T47D (cell line): ENCODE data around the gene ARRDC2.

Source experiments
- DNase-seq, 2 experiments: peaks; one replicate each; pipeline versions ENCODE4 v3.0.0 to v3.0.0-alpha.2; 2011 to 2012; ENCODE audit warnings: low read depth in 1 of 2, low spot score in 1 of 2
- JUND ChIP-seq: IDR thresholded peaks from 2 replicates; pipeline ENCODE4 v1.6.1; 2012; ENCODE audit warnings: low read depth
- in situ Hi-C: cut with HindIII; loops from 2 replicates; pipeline ENCODE4 v1.10.0; 2016; ENCODE audit warnings: low sequenced_read_pairs, low pct_unique_long_range_greater_than_20kb

ARRDC2 gene

DNA sequence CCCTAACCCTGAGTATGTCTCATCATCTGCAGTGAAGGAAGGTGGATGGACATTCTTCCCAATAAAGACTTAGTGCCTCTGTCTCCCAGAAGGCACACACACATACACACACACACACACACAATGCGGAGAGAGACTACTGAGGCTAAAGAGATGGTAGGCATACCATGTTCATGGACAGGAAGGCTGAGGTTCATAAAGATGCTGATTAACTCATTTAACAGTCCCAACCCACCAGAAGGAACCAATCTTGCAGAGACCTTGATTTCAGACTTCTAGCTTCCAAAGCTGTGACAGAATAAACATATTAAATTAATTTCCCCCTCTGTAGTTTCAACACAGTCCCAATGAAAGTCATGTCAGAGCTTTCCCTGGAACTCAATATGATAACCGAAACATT lies 33.1 kb downstream of the ARRDC2 start:
- no peak for DNase-seq

DNA sequence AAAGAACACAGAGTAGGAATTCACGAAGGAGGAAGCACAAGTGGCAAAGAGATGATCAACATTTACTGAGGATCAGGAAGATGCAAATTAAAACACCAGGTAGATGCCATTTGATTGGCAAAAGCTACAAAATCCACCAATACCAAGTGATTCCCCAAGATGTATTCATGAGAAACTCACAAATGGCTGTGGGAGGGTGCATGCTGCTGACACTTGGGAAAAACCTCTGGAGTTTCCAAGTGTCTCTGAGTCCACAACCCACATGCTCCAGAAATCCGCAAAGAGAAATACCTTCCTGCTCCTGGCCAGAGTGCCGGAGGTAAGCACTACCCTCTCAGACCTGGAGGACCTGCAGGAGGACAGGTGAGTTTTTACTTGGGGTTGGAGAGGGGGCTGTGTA lies 35.7 kb downstream of the ARRDC2 start:
- in situ Hi-C loops = no loop called here
- DNase-seq = no peak
- TF ChIP-seq JUND = no peak

More for the DNA sequence above, 33.1 kb downstream of the ARRDC2 start:
- no peak for TF ChIP-seq JUND
- in situ Hi-C loops = no loop called here

DNA sequence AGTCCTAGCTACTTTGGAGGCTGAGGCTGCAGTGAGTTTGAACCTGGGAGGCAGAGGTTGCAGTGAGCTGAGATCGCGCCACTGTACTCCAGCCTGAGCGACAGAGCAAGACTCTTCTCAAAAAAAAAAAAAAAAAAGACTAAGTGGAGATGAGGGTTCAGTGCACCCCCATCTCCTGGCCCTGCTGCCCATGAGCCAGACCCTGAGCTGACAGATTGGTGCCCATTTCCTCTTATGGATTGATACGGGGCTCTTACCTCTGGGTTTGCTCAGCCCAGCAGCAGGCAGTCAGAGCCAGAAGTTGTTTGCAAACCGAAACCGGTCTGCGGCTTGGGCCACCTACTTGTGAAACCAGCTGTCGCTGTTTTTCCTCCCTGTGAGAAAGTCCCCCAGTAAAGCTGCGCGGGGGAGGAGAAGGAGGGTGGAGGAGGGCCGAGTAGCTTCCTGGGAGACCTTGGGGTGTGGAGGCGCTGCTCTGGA lies 36.9 kb downstream of the ARRDC2 start:
- peak; percentile 41 to 73 for DNase-seq
- no peak for TF ChIP-seq JUND
- in situ Hi-C loops = no loop called here

DNA sequence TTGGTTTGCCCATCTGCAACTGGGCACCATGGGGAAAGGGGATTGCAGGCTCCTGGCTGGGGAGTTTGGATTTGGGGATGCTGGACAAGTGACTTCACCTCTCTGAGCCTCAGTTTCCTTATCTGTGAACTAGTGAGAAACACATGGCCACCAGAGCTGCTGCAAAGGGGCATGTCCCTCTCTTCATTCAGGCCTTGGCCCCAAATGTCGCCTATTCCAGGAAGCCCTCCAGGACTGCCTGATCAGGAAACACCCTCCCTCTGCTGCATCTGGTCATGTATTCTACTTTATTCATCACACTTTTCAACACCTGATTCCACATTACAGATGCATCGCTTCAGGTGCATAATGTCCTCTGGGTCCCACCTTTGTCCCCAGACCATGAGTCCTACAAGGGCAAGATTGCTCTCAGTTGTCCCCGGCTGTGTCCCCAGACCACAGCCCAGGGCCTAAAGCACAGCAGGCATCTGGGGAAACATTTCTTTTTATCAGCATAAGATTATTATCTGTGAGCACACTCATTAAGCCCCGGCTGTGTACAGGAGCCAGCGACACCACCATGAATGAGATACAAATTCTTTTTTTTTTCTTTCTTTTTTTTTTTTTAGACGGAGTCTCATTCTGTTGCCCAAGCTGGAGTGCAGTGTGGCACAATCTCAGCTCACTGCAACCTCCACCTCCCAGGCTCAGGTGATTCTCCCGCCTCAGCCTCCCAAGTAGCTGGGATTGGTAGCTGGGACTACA lies 37.5 kb downstream of the ARRDC2 start:
- no peak for TF ChIP-seq JUND
- no peak for DNase-seq
- in situ Hi-C loops = no loop called here

DNA sequence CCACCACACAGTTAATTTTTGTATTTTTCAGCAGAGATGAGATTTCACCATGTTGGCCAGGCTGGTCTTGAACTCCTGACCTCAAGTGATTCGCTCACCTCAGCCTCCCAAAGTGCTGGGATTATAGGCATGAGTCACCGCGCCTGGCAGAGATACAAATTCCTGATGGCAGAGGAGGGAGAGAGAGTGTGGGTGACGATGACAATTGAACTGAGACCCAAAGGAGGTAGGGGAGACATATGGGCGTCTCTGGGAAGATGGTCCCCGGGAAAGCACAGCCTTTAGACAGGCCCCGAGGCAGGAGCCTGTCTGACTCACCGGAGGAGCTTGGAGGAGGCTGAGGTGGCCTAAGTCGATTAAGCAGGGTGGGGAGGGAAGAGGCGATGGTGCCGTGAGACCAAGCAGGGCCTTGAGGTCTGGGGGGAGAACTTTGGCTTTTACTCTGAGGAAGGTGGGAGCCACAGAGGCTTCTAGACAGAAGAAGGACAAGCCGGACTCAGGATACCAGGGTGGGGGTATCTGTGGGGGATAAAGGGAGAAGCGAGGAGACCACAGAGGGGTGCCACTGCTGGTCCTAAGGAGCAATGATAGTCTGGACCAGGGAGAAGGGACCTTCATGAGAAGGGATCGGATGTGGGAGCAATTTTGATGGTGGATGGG lies 38.2 kb downstream of the ARRDC2 start:
- DNase-seq = peak in 1 of 2 experiments; percentile 38
- TF ChIP-seq JUND = no peak
- in situ Hi-C loops = no loop called here

DNA sequence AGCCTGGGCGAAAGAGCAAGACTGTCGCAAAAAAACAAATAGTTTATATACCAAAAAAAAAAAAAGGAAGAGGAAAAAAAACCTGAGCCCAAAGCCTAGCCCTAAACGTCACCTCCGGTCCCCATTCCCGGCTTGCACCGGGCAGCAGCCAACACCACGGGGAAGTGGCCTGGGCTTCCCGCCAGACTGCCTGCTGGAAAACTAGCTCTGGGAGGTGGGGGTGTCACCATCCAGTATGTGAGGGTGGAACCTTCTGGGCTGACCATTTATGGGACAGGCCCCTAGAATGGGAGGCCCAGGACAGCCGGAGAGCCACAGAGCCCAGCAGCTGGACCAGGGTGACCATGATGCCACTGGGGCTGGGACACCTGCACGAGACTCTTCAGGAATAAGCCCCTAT lies 41.4 kb downstream of the ARRDC2 start:
- TF ChIP-seq JUND = no peak
- in situ Hi-C loops = no loop called here
- no peak for DNase-seq

DNA sequence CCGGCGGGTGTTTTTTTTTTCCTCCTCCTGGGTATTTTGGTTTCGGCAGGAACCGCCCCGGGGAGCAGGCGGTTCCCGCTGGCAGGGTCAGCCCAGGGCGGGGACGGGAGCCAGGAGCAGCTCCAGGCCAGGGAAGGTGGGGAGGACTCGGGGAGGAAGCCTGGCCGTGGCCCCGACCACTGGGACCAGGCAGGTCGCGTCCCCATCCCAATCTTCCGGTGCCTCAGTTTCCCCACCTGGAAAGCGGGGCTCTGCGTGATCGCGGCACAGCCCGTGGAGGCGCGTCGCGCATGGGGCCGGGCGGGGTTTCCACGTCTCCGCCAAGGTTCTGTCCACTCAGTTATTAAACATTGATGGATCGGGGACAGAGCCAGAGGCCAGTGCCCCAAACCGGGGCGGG lies 43.9 kb downstream of the ARRDC2 start:
- no peak for TF ChIP-seq JUND
- DNase-seq = no peak
- in situ Hi-C loops = no loop called here

DNA sequence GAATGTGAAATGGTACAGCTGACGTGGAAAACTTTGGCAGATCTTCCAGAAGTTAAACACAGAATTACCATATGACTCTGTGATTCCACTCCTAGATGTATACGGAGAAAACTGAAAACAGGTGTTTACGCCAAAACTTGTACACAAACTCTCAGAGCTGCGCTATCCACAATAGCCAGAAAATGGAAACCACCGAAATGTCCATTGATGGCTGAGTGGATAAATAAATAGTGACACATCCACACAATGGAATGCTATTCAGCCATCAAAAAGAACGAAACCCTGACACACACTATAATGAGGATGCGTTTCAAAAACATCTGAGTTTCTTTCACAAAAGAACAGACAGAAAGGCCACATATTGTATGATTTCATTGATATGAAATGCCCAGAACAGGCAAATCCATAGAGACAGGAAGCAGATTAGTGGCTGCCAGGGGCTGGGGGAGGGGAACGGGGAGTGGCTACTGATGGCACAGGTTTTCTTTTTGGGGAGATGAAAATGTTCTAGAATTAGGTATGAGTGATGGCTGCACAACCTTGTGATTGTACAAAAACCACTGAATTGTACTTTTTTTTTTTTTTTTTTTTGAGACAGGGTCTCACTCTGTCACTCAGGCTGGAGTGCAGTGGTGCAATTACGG lies 45.7 kb downstream of the ARRDC2 start:
- in situ Hi-C loops = no loop called here
- TF ChIP-seq JUND = no peak
- no peak for DNase-seq

DNA sequence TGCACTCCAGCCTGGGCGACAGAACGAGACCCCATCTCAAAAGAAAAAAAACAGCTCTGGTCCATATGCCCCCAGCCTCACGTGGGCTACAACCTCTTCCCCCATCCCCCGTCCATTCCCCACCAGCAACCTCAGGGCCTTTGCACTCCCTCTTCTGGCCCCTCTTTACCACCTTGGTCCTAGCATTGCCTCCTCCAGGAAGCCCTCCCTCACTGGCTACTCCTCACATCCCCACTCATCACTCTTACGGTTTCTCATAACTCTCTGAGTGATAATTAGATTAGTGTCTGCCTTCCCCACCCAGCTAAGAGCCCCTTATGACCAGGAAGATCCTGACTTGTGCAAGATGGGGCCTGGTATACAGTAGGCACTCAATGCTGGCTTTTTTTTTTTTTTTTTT lies 48.0 kb downstream of the ARRDC2 start:
- no peak for TF ChIP-seq JUND
- DNase-seq = no peak
- in situ Hi-C loops = no loop called here

DNA sequence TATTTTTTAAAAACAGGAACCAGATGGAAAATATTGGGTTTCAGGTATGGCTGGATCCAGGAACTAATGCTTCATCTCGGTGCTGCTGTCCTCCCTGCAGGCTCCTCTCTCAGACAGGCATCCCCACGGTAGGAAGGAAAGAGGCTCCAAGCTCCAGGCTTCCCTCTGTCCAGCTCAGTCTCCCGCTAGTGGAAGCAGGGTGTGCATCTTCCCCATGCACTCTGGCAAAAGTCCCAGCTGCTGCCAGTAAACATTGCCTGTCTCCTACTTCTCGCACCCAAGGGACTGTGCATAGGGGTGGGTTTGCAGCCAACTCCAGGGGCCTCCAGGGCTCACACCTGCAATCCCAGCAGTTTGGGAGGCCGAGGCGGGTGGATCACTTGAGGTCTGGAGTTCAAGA lies 49.6 kb downstream of the ARRDC2 start:
- in situ Hi-C loops = no loop called here
- TF ChIP-seq JUND = no peak
- DNase-seq = no peak

DNA sequence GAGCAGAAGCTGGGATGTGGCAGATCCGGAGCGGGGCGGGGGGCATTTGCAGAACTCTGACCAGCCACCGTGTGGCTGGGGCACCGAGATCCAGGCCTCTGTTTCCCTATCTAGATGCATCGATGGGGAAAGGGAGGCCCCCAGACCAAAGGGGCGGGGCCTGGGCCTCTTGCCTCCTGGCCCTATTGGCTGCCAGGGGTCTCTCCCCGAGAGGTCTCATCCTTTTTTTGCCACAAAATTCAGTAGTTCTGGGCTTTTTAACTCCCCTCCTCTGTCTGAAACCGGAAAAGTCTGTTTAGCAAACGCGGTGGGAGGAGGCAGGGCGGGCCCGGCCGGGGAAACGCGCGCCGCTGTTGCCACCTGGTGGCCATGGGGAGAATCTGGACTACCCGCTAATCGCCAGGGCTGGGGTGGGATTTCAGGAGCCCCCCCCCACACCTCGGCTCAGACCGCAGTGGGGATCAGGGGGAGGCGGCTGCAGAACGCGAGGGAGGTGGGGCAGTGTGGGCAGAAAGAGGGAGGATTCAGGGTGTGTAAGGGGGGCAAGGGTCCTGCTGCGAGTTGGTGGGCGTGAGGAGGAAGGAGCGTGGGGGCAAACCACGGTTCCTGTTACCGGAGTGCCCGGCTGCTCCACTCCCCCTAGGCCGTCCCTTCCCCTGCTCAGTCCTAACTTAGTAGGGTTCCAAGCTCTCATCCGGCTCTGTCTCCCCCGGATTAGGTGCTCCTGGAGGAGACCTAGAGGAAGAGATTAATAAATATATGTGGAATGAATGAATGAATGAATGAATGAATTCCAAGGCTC lies 50.4 kb downstream of the ARRDC2 start:
- in situ Hi-C loops = no loop called here
- no peak for TF ChIP-seq JUND
- DNase-seq = peak in 1 of 2 experiments; percentile 79

DNA sequence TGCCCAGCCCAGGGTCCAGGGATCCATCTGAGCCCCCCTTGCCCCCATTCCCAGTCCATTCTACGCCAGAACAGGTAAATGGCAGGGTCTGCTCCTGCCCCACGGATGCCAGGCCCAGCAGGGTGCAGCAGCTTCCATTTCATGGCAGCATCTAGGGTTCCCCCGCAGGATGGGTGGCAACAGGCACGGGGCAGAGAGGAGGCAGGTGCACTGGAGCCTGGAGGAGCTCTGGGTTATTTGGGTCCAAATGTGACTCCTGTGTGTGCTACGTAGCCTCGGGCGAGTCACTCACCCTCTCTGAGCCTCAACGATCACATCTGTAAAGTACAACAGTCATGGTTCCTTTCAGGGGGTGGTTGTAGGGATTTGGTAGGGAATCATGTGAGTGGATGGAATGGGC lies 51.3 kb downstream of the ARRDC2 start:
- no peak for DNase-seq
- no peak for TF ChIP-seq JUND
- in situ Hi-C loops = no loop called here
